Measurements from ENCODE around the gene RTKN. TPM values are rescaled to one million over a fixed set of nuclear protein-coding genes. Genes with fewer than 3 reads are reported as not detected.

The RTKN gene
- total and polyA plus RNA-seq, 4 donors = 27.8 to 98.0 (median 73.0) TPM

- no peak for TF ChIP-seq ZBTB33 (IDR thresholded peaks at IDR 0.05)
- no peak for TF ChIP-seq SP1 (IDR thresholded peaks at IDR 0.05)
- no peak for TF ChIP-seq YY1 (IDR thresholded peaks at IDR 0.05)
- no peak for TF ChIP-seq RAD21 (IDR thresholded peaks at IDR 0.05)
- TF ChIP-seq RXRA (IDR thresholded peaks at IDR 0.05) = no peak
- no peak for TF ChIP-seq FOXA2 (IDR thresholded peaks at IDR 0.05)
Measured at GRCh38 chr2:74439373-74439772, 2.4 kb downstream of the RTKN start (continued).

GRCh38 chr2:74438248-74438647, 3.5 kb downstream of the RTKN start:
- Histone ChIP-seq H3K36me3 (ENCODE audit: control insufficient read depth in 4 of 4, insufficient read depth in 3 of 4, low read depth in 1 of 4, low read length in 3 of 4) (peaks cover 0 to 8% (median 0%) of the 10 kb centered on the region in 4 donors), H3K4me1 (ENCODE audit: control insufficient read depth in 4 of 4, insufficient read depth in 4 of 4, low read length in 3 of 4) (peaks cover 17 to 48% (median 38%) of the 10 kb centered on the region in 4 donors), H3K9ac (ENCODE audit: low read depth in 1 of 2, low read length in 2 of 2) (no peak overlapping the region), H3K27ac (ENCODE audit: low read depth in 1 of 2, low read length in 2 of 2) (no peak overlapping the region), H3K27me3 (ENCODE audit: control insufficient read depth in 4 of 4, insufficient read depth in 4 of 4, low read length in 3 of 4) (no peaks in the 10 kb centered on the region), H3K9me3 (ENCODE audit: control insufficient read depth in 4 of 4, low read length in 3 of 4) (no peaks in the 10 kb centered on the region), H3K4me3 (ENCODE audit: low read depth in 1 of 3, low read length in 3 of 3) (no peak overlapping the region)
- DNase-seq (ENCODE audit: low spot score) = no peak
- 96% methylated on average over 1 of the region's 1 CpG for WGBS
- TF ChIP-seq JUND (IDR thresholded peaks at IDR 0.05) = no peak
- TF ChIP-seq NR2F2 (IDR thresholded peaks at IDR 0.05) = no peak
- TF ChIP-seq HNF4A (conservative IDR thresholded peaks at IDR 0.05) = no peak
- TF ChIP-seq GABPA (IDR thresholded peaks at IDR 0.05 in 1 of 2, conservative IDR thresholded peaks at IDR 0.05 in 1 of 2) = no peak
- no peak for TF ChIP-seq FOXA1 (IDR thresholded peaks at IDR 0.05)
- no peak for TF ChIP-seq REST (IDR thresholded peaks at IDR 0.05)
- no peak for TF ChIP-seq RXRA (IDR thresholded peaks at IDR 0.05)
- TF ChIP-seq FOXA2 (IDR thresholded peaks at IDR 0.05) = no peak
- TF ChIP-seq ZBTB33 (IDR thresholded peaks at IDR 0.05) = no peak
- TF ChIP-seq CTCF (IDR thresholded peaks at IDR 0.05; ENCODE audit: low read depth, low read length, missing input control) = no peak
- TF ChIP-seq YY1 (IDR thresholded peaks at IDR 0.05) = no peak
- no peak for TF ChIP-seq EGR1 (IDR thresholded peaks at IDR 0.05; ENCODE audit: low read depth in 2 of 2)

All from liver (tissue), 9 donors.